Lung (tissue), 12 donors: ENCODE measurements around the gene CNGB1. TPM values are rescaled to one million over a fixed set of nuclear protein-coding genes. Genes with fewer than 3 reads are reported as not detected.
A peak's percentile ranks its signal among the peaks of the same experiment; 100 is the strongest.

Experiments
- ATAC-seq: fragments of 200-7000 bp; cut with Tn5 transposase; one replicate; pipeline ENCODE4 v1.9.1; 2020; ENCODE audit warnings: moderate number of reproducible peaks; ENCODE audit not compliant: insufficient read depth, low FRiP score
- DNase-seq, 3 donors: peaks; one replicate each; pipeline ENCODE4 v3.0.0-alpha.2; 2013 to 2017
- H3K27ac ChIP-seq, 2 donors: one replicate each; pipeline ENCODE4 v1.5.1; 2013; ENCODE audit warnings: mild to moderate bottlenecking in 2 of 2, moderate library complexity in 2 of 2, control low read depth in 1 of 2, inconsistent platforms in 1 of 2, low read depth in 1 of 2, low read length in 1 of 2
- H3K27me3 ChIP-seq, 3 donors: one replicate each; pipeline ENCODE4 v1.5.1; 2013; ENCODE audit warnings: low read length in 2 of 3; ENCODE audit not compliant: control insufficient read depth in 3 of 3, insufficient read depth in 3 of 3
- H3K36me3 ChIP-seq, 4 donors: one replicate each; pipeline ENCODE4 v1.5.1; 2013; ENCODE audit warnings: low read length in 4 of 4, mild to moderate bottlenecking in 1 of 4, moderate library complexity in 1 of 4; ENCODE audit not compliant: control insufficient read depth in 4 of 4, insufficient read depth in 4 of 4
- H3K4me1 ChIP-seq, 5 donors: one replicate each; pipeline ENCODE4 v1.5.1; 2013; ENCODE audit warnings: low read length in 5 of 5, mild to moderate bottlenecking in 2 of 5, moderate library complexity in 1 of 5; ENCODE audit not compliant: control insufficient read depth in 5 of 5, insufficient read depth in 5 of 5
- H3K4me3 ChIP-seq: one replicate; pipeline ENCODE4 v1.5.1; 2013; ENCODE audit warnings: mild to moderate bottlenecking, control low read depth, moderate library complexity
- H3K9ac ChIP-seq, 2 donors: one replicate each; pipeline ENCODE4 v1.5.1; 2013; ENCODE audit warnings: low read length in 2 of 2, control low read depth in 1 of 2; ENCODE audit not compliant: insufficient read depth in 1 of 2
- H3K9me3 ChIP-seq, 4 donors: one replicate each; pipeline ENCODE4 v1.5.1; 2013; ENCODE audit warnings: low read length in 3 of 4, mild to moderate bottlenecking in 1 of 4, moderate library complexity in 1 of 4; ENCODE audit not compliant: control insufficient read depth in 4 of 4, insufficient read depth in 3 of 4
- WGBS, 2 donors: extraction: QIAGEN DNeasy Blood & Tissue Kit; methylation state at CpG; one replicate each; pipeline ENCODE4 v1.1.7; 2013; 5-methylcytosine and 5-hydroxymethylcytosine counted together
- polyA plus RNA-seq, 2 donors: library from polyadenylated mRNA; stranded (reverse); fragments of 200-250 nt; gene quantifications; one replicate each; pipeline ENCODE4 v1.2.1, GENCODE V29; 2013
- total RNA-seq, 2 donors: library from RNA; depleted of rRNA in 1 of 2; stranded (reverse); fragments of >200 nt in 1 of 2; gene quantifications; one replicate each; pipeline ENCODE4 v1.2.1, GENCODE V29; 2014 to 2021
- TF ChIP-seq, protein P1 (sequence below): IDR thresholded peaks from 2 replicates; pipeline ENCODE4 v1.5.1; 2012; ENCODE audit warnings: mild to moderate bottlenecking; ENCODE audit errors: control extremely low read depth, extremely low read depth
- donor health status: control.
- donor health status: control.
- donor health status: Bipolar disorder and iron deficiency.
- donor health status: healthy.
- donor health status: DM: yes; HTN: yes; CAD: no.

CNGB1 gene
- total and polyA plus RNA-seq, 4 donors: 0.14 to 0.43 (median 0.19) TPM

DNA sequence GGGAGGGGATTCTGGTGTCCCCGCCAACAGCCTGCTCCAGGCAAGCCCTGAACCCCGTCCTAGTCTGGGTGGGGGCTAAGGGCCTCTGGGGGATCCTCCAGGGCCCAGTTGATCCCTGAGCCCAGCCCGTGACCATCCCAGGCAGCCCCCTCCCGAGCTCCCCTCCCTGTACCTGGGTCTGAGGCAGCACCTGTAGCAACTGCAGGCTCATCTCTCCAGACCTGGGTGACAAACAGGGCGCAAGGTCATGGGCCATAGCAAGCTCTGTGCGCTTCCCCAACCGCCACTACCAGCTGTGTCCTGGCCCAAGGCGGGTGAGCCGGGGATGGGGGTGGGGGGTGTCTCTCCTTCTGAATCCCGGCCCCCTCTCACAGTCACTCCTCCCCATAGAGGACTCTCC, 10.6 kb downstream of the CNGB1 start:
- H3K36me3 ChIP-seq: no peaks in the 10 kb centered on the region
- H3K27ac ChIP-seq: no peak overlapping the region
- peaks cover 0 to 5% (median 0%) of the 10 kb centered on the region in 5 donors for H3K4me1 ChIP-seq
- H3K9me3 ChIP-seq: no peaks in the 10 kb centered on the region
- ATAC-seq (no peak), DNase-seq (no peak)
- no peaks in the 10 kb centered on the region for H3K27me3 ChIP-seq
- TF ChIP-seq, protein P1, sequence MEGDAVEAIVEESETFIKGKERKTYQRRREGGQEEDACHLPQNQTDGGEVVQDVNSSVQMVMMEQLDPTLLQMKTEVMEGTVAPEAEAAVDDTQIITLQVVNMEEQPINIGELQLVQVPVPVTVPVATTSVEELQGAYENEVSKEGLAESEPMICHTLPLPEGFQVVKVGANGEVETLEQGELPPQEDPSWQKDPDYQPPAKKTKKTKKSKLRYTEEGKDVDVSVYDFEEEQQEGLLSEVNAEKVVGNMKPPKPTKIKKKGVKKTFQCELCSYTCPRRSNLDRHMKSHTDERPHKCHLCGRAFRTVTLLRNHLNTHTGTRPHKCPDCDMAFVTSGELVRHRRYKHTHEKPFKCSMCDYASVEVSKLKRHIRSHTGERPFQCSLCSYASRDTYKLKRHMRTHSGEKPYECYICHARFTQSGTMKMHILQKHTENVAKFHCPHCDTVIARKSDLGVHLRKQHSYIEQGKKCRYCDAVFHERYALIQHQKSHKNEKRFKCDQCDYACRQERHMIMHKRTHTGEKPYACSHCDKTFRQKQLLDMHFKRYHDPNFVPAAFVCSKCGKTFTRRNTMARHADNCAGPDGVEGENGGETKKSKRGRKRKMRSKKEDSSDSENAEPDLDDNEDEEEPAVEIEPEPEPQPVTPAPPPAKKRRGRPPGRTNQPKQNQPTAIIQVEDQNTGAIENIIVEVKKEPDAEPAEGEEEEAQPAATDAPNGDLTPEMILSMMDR: no peak
- H3K9ac ChIP-seq: no peak overlapping the region
- no peak overlapping the region for H3K4me3 ChIP-seq
- WGBS, 2 donors: 83 to 98% methylated on average over 10 of the region's 10 CpGs

DNA sequence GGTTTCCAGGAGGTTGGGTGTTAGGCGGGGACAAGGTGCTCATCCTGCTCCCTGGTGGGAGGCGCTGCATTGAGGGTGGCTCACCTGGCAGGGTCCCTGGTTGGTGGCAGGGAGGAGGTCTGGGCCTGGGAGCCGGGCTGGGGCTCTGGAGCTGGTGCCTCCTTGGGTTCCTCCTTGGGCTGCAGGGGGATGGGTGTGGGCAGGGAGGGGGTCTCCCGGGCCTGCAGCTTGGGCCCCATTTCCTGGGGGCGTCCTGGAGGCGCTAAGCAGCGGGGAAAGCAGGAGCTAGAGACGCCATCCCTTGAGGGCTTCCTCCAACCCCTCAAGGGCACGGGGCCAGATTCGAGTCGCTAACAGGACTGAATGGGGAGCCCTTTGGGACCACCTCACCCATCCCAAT, 11.1 kb downstream of the CNGB1 start:
- no peaks in the 10 kb centered on the region for H3K27me3 ChIP-seq
- ATAC-seq (no peak), DNase-seq (no peak)
- no peak overlapping the region for H3K4me3 ChIP-seq
- H3K4me1 ChIP-seq: peaks cover 0 to 5% (median 0%) of the 10 kb centered on the region in 5 donors
- H3K9ac ChIP-seq: no peak overlapping the region
- 84 to 87% methylated on average over 11 of the region's 11 CpGs for WGBS, 2 donors
- TF ChIP-seq, protein P1: no peak
- H3K9me3 ChIP-seq: no peaks in the 10 kb centered on the region
- H3K27ac ChIP-seq: no peak overlapping the region
- H3K36me3 ChIP-seq: no peaks in the 10 kb centered on the region

DNA sequence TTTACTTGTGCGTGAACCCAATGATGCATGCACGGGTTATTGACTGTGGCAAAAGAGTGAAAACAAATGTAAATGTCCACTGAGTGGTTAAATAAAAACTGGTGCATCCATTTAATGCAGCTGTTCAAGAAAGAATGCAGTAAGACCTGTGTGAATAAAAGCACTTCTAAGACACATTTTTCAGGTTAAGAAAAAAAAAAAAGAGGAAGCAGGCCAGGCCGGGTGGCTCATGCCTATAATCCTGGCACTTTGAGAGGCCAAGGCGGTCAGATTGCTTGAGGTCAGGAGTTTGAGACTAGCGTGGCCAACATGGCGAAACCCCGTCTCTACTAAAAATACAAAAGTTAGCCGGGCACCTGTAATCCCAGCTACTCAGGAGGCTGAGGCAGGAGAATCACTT, 11.8 kb downstream of the CNGB1 start:
- H3K9ac ChIP-seq: no peak overlapping the region
- no peak overlapping the region for H3K4me3 ChIP-seq
- WGBS, 2 donors: 64 to 66% methylated on average over 8 of the region's 8 CpGs
- no peaks in the 10 kb centered on the region for H3K9me3 ChIP-seq
- H3K27me3 ChIP-seq: no peaks in the 10 kb centered on the region
- TF ChIP-seq, protein P1: no peak
- H3K27ac ChIP-seq: no peak overlapping the region
- ATAC-seq (no peak), DNase-seq (peak in 2 of 3 donors; percentile 8 to 32)
- H3K36me3 ChIP-seq: no peaks in the 10 kb centered on the region
- H3K4me1 ChIP-seq: peaks cover 0 to 5% (median 0%) of the 10 kb centered on the region in 5 donors

DNA sequence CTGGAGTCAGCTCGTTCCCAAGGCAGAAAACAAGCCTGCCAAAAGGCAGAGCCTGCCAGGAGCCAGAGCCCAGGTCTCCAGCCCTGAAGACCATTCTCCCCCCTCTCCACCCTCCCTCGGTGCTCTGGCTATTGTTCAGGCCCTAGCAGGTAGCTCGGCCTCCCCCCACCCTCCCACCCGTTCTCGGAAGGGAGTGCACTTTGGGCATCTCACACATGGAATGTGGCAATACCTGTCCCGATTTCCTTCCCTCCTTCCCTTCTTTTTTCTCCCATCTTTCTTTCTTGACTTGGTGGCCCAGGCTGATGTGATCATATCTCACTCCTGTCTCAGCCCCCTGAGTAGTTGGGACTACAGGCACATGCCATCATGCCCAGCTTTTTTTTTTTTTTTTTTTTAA, 12.4 kb downstream of the CNGB1 start:
- Histone ChIP-seq H3K9me3 (no peaks in the 10 kb centered on the region), H3K9ac (no peak overlapping the region), H3K4me3 (no peak overlapping the region), H3K36me3 (no peaks in the 10 kb centered on the region), H3K4me1 (peaks cover 0 to 5% (median 0%) of the 10 kb centered on the region in 5 donors), H3K27ac (no peak overlapping the region), H3K27me3 (no peaks in the 10 kb centered on the region)
- TF ChIP-seq, protein P1: no peak
- DNase-seq (peak in 1 of 3 donors; percentile 9), ATAC-seq (no peak)
- WGBS, 2 donors: 62 to 84% methylated on average over 6 of the region's 6 CpGs
